ENCODE results near the gene CCDC88C.

GRCh38 chr14:91265404-91265803 lies 152.2 kb downstream of the CCDC88C start:
- no peak for TF ChIP-seq CTCF (IDR thresholded peaks at IDR 0.05 in 4 of 5, conservative IDR thresholded peaks at IDR 0.05 in 1 of 5)
- TF ChIP-seq POLR2A (IDR thresholded peaks at IDR 0.05) = no peak
